HCT116 (cell line): ENCODE measurements around the gene GFY. TPM values are rescaled to one million over a fixed set of nuclear protein-coding genes. Genes with fewer than 3 reads are reported as not detected.

Experiments used
- ATAC-seq: fragments of 200-7000 bp; cut with Tn5 transposase; 2 replicates; pipeline ENCODE4 v1.9.1; 2020; ENCODE audit warnings: mild to moderate bottlenecking, moderate library complexity
- BruUV-seq: library from RNA; stranded (reverse); fragments of 400-500 nt; replicated peaks from 2 replicates; lab custom pipeline; 2021; lab: Mats Ljungman, UMichigan
- CTCF ChIA-PET: fragments of 300-600 bp; sonication (Branson Sonifier 250); formaldehyde crosslinking; loops from one replicate; lab custom pipeline; 2021; ENCODE audit warnings: antibody characterized with exemption; lab: Charles Lee
- POLR2A ChIA-PET: fragments of 300-600, 350-600 bp; sonication (Branson Sonifier 250); formaldehyde crosslinking; loops from one replicate; lab custom pipeline; 2021; ENCODE audit warnings: antibody characterized with exemption; lab: Charles Lee
- RAD21 ChIA-PET, 2 experiments: fragments of 300-600 bp; sonication (Branson Sonifier 250); formaldehyde crosslinking; loops; one replicate each; lab custom pipeline; 2023; ENCODE audit warnings: low total read pairs in 2 of 2; ENCODE audit not compliant: uncharacterized antibody in 2 of 2, unreplicated experiment in 2 of 2, low non-redundant PET in 1 of 2; lab: Charles Lee
- DNase-seq: peaks from one replicate; pipeline ENCODE4 v3.0.0-alpha.2; 2010; ENCODE audit warnings: low read depth, low spot score
- H2AFZ ChIP-seq: fragments of 200-600 bp; shearing (Covaris generic), sonication (generic); 2 replicates; pipeline ENCODE4 v1.6.1; 2017; ENCODE audit warnings: low read depth, mixed run types, mixed read lengths, antibody characterized with exemption, low read length; ENCODE audit not compliant: poor library complexity, severe bottlenecking
- H3K27ac ChIP-seq: 2 replicates; pipeline ENCODE4 v1.5.1; 2012; ENCODE audit warnings: low read depth, low read length
- H3K27me3 ChIP-seq: fragments of 200-600 bp; sonication (generic); 2 replicates; pipeline ENCODE4 v1.6.1; 2016; ENCODE audit warnings: mixed run types, low read length, mixed read lengths; ENCODE audit not compliant: insufficient read depth
- H3K36me3 ChIP-seq, 2 experiments: fragments of 200-500 bp in 1 of 2; fragments of 200-600 bp in 1 of 2; sonication (Bioruptor generic) in 1 of 2; sonication (generic) in 1 of 2; 2 replicates each; pipeline versions ENCODE4 v1.5.1 to v1.6.1; 2014 to 2016; ENCODE audit warnings: low read length in 2 of 2, inconsistent platforms in 1 of 2, mixed read lengths in 1 of 2, mixed run types in 1 of 2; ENCODE audit not compliant: insufficient read depth in 2 of 2, control insufficient read depth in 1 of 2
- H3K4me1 ChIP-seq, 2 experiments: fragments of 200-600 bp in 1 of 2; sonication (generic) in 1 of 2; 2 replicates each; pipeline versions ENCODE4 v1.5.1 to v1.6.1; 2012 to 2017; ENCODE audit warnings: low read length in 2 of 2, inconsistent platforms in 1 of 2, mild to moderate bottlenecking in 1 of 2, mixed read lengths in 1 of 2, mixed run types in 1 of 2, moderate library complexity in 1 of 2; ENCODE audit not compliant: insufficient read depth in 2 of 2, control insufficient read depth in 1 of 2
- H3K4me2 ChIP-seq: fragments of 200-600 bp; sonication (generic); 2 replicates; pipeline ENCODE4 v1.6.1; 2017; ENCODE audit warnings: mixed run types, low read length, mixed read lengths
- H3K4me3 ChIP-seq, 2 experiments: fragments of 200-600 bp in 1 of 2; sonication (generic) in 1 of 2; replicated peaks in 1 of 2; 2 replicates each; pipeline ENCODE4 v1.5.1; 2011 to 2016; ENCODE audit warnings: low read length in 2 of 2, control low read depth in 1 of 2, low read depth in 1 of 2, mild to moderate bottlenecking in 1 of 2, mixed read lengths in 1 of 2, mixed run types in 1 of 2
- H3K79me2 ChIP-seq: fragments of 200-600 bp; sonication (generic); 2 replicates; pipeline ENCODE4 v1.6.1; 2017; ENCODE audit warnings: mild to moderate bottlenecking, mixed run types, low read length, moderate library complexity, mixed read lengths; ENCODE audit not compliant: insufficient read depth
- H3K9ac ChIP-seq: fragments of 200-600 bp; sonication (generic); 2 replicates; pipeline ENCODE4 v1.6.1; 2016; ENCODE audit warnings: low read length, mixed read lengths
- H3K9me2 ChIP-seq: fragments of 200-600 bp; sonication (generic), shearing (Covaris generic); 2 replicates; pipeline ENCODE4 v1.6.1; 2017; ENCODE audit warnings: mixed run types, mild to moderate bottlenecking, moderate library complexity; ENCODE audit not compliant: insufficient read depth
- H3K9me3 ChIP-seq, 2 experiments: fragments of 200-500 bp in 1 of 2; fragments of 200-600 bp in 1 of 2; sonication (Bioruptor generic) in 1 of 2; sonication (generic) in 1 of 2; 2 replicates each; pipeline ENCODE4 v1.6.1; 2014 to 2017; ENCODE audit warnings: low read length in 2 of 2, mixed read lengths in 2 of 2, inconsistent platforms in 1 of 2, low read depth in 1 of 2, mild to moderate bottlenecking in 1 of 2, mixed run types in 1 of 2, moderate library complexity in 1 of 2; ENCODE audit not compliant: control insufficient read depth in 1 of 2, insufficient read depth in 1 of 2
- H4K20me1 ChIP-seq: fragments of 200-600 bp; sonication (generic), shearing (Covaris generic); 2 replicates; pipeline ENCODE4 v1.6.1; 2017; ENCODE audit warnings: mixed run types, mild to moderate bottlenecking, moderate library complexity; ENCODE audit not compliant: insufficient read depth
- CBX3 ChIP-seq: IDR thresholded peaks from 2 replicates; pipeline ENCODE4 v1.6.1; 2012; ENCODE audit warnings: low read depth
- EGR1 ChIP-seq: IDR thresholded peaks from 2 replicates; pipeline ENCODE4 v1.6.1; 2012; ENCODE audit warnings: low read depth
- EZH2 ChIP-seq: fragments of 200-600 bp; sonication (generic); IDR thresholded peaks from 2 replicates; pipeline ENCODE4 v1.6.1; 2017; ENCODE audit warnings: antibody characterized with exemption, mixed run types
- FOSL1 ChIP-seq: IDR thresholded peaks from 2 replicates; pipeline ENCODE4 v1.6.1; 2012; ENCODE audit warnings: low read depth
- POLR2A ChIP-seq: IDR thresholded peaks from 2 replicates; pipeline ENCODE4 v1.7.0; 2011; ENCODE audit warnings: borderline replicate concordance; ENCODE audit not compliant: insufficient read depth, insufficient read length; ENCODE audit errors: extremely low read depth
- POLR2AphosphoS5 ChIP-seq: IDR thresholded peaks from 2 replicates; pipeline ENCODE4 v1.6.1; 2011; ENCODE audit warnings: mild to moderate bottlenecking, low read depth, low read length, moderate library complexity
- RAD21 ChIP-seq: IDR thresholded peaks from 2 replicates; pipeline ENCODE4 v1.6.1; 2012; ENCODE audit warnings: low read depth, mild to moderate bottlenecking
- SIN3A ChIP-seq: IDR thresholded peaks from 2 replicates; pipeline ENCODE4 v1.6.1; 2012; ENCODE audit warnings: low read depth
- YY1 ChIP-seq: IDR thresholded peaks from 2 replicates; pipeline ENCODE4 v1.6.1; 2011; ENCODE audit warnings: low read length, low read depth, moderate library complexity, mild to moderate bottlenecking; ENCODE audit not compliant: insufficient replicate concordance; ENCODE audit errors: extremely low read depth
- ZFX ChIP-seq: fragments of 450-650 bp; IDR thresholded peaks from 2 replicates; pipeline ENCODE4 v1.6.1; 2017
- ZNF274 ChIP-seq: fragments of 200-500 bp; sonication (Bioruptor generic); IDR thresholded peaks from 2 replicates; pipeline ENCODE4 v1.6.1; 2014; ENCODE audit warnings: mild to moderate bottlenecking, low read depth, low read length, inconsistent platforms
- intact Hi-C: fragments of 100-400 bp; cut with micrococcal nuclease; formaldehyde crosslinking; loops from 2 replicates; pipeline ENCODE4 v1.10.0; 2022
- total RNA-seq: library from RNA; stranded (reverse); gene quantifications from one replicate; pipeline ENCODE4 v1.2.1, GENCODE V29; 2021; ENCODE audit not compliant: unreplicated experiment
- TF ChIP-seq, protein P1 (sequence below): IDR thresholded peaks from 2 replicates; pipeline ENCODE4 v1.6.1; 2011; ENCODE audit warnings: mild to moderate bottlenecking, low read length, moderate library complexity; ENCODE audit not compliant: insufficient replicate concordance; ENCODE audit errors: extremely low read depth
- TF ChIP-seq, protein P2 (sequence below): IDR thresholded peaks from 2 replicates; pipeline ENCODE4 v1.6.1; 2012
- TF ChIP-seq, protein P3 (sequence below): IDR thresholded peaks from 2 replicates; pipeline ENCODE4 v1.6.1; 2012

Gene GFY
- total RNA-seq, 1 experiment from 2014 or later: 2.6 TPM

DNA sequence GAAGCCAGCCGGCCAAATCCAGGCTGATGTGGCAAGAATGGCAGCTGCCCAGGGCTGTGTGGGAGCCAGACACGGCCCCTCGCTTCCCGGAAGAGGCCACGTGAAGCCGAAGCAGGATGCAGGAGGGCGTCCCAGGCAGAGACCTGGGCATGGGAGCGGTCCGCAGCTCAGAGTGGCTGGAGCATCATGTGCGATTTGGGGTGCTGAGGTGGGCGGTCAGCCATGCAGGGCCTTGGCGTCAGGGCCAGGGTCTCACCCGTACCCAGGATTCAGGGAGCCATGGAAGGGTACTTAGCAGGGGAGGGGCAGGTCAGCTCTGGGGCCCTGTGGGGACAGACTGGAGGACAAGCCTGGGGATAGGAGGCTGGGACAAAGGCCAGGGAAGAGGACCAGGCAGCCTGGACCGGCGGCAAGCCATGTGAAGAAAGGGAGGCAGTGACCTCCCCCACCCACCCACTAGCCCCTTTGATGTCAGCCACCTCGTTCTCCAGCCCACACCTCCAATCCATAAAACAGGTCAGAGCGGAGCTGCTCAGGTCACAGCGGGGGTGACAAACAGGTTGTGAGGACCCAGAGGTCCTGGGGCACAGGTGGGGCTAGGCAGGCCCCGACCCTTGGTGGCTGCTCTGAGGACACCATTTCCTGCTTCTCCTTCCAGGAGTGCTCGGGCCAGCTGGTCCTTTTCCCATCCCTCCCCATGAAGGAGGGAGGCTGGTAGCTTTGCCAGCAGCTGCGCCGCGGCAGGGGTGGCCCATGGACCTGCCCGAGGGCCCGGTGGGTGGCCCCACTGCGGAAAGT lies 34.9 kb upstream of the GFY start:
- POLR2A ChIA-PET: no interaction called here

DNA sequence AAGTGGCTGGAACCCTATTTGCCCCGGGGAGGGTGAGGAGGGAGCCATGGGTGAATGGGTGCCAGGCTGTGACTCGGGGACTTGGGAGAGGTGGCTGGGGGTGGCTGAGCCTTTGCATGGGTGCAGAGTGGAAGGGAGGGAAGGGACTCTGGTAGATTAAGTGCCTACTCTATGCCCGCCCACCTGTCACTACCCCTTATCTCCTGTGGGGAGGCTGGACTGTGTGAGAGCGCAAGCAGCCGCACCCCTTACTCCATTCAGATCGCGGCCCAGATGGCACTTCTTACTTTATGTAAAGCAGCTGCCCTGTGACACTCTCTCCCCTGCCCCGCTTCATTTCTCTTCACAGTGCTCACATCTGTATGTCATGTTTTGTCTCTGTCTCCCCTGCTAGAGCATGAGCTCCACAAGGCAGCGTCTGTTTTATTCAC lies 34.2 kb upstream of the GFY start:
- ChIA-PET RAD21 (interaction anchor here (1.0 to 2.0 kb wide), 4 partner anchors 28 to 85 kb away, joined by 3 to 5 read pairs (median 4); partner anchors contain the start of gene DKKL1 (in 1 of the 2)), POLR2A (interaction anchor here (0.7 to 1.3 kb wide), 3 partner anchors 13 to 61 kb away, joined by 3 to 4 read pairs (median 3); partner anchors contain the start of gene PIH1D1)
- TF ChIP-seq, protein P1, sequence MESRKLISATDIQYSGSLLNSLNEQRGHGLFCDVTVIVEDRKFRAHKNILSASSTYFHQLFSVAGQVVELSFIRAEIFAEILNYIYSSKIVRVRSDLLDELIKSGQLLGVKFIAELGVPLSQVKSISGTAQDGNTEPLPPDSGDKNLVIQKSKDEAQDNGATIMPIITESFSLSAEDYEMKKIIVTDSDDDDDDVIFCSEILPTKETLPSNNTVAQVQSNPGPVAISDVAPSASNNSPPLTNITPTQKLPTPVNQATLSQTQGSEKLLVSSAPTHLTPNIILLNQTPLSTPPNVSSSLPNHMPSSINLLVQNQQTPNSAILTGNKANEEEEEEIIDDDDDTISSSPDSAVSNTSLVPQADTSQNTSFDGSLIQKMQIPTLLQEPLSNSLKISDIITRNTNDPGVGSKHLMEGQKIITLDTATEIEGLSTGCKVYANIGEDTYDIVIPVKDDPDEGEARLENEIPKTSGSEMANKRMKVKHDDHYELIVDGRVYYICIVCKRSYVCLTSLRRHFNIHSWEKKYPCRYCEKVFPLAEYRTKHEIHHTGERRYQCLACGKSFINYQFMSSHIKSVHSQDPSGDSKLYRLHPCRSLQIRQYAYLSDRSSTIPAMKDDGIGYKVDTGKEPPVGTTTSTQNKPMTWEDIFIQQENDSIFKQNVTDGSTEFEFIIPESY: no peak
- TF ChIP-seq EGR1 (no peak), RAD21 (no peak), SIN3A (no peak), YY1 (no peak), ZNF274 (no peak), FOSL1 (no peak)
- TF ChIP-seq, protein P2, sequence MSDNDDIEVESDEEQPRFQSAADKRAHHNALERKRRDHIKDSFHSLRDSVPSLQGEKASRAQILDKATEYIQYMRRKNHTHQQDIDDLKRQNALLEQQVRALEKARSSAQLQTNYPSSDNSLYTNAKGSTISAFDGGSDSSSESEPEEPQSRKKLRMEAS: no peak

More for the DNA sequence above, 34.9 kb upstream of the GFY start:
- no peak overlapping the region for H3K27ac ChIP-seq
- H3K9me3 ChIP-seq: no peaks in the 10 kb centered on the region
- DNase-seq: no peak
- ChIA-PET RAD21 (interaction anchor here in 1 of 2 experiments (1.4 to 2.0 kb wide), 2 partner anchors 27 to 52 kb away, joined by 3 to 5 read pairs; partner anchors contain the start of gene DKKL1), CTCF (interaction anchor here (1.4 to 2.2 kb wide), 2 partner anchors 19 to 36 kb away, joined by 5 to 12 read pairs; partner anchors contain the start of gene GFY)
- no peak for TF ChIP-seq POLR2A
- no peak for TF ChIP-seq ZFX
- no peak for TF ChIP-seq EGR1
- TF ChIP-seq YY1: no peak
- TF ChIP-seq, protein P3, sequence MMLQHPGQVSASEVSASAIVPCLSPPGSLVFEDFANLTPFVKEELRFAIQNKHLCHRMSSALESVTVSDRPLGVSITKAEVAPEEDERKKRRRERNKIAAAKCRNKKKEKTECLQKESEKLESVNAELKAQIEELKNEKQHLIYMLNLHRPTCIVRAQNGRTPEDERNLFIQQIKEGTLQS: no peak
- no peak for TF ChIP-seq ZNF274
- no peak for TF ChIP-seq EZH2
- TF ChIP-seq POLR2AphosphoS5: no peak
- no peak for TF ChIP-seq CBX3
- no peak overlapping the region for H3K4me3 ChIP-seq
- no peak overlapping the region for H2AFZ ChIP-seq
- H3K4me1 ChIP-seq: peaks cover 3 to 10% of the 10 kb centered on the region in 2 experiments; a peak in 3 of 4 replicates
- H3K79me2 ChIP-seq: no peaks in the 10 kb centered on the region
- no peaks in the 10 kb centered on the region for H4K20me1 ChIP-seq
- H3K9ac ChIP-seq: no peak overlapping the region
- no peaks in the 10 kb centered on the region for H3K27me3 ChIP-seq
- no peak overlapping the region for H3K4me2 ChIP-seq
- no peaks in the 10 kb centered on the region for H3K36me3 ChIP-seq
- BruUV-seq: no TSS peak
- H3K9me2 ChIP-seq: no peaks in the 10 kb centered on the region
- intact Hi-C loops: no loop called here
- no peak for ATAC-seq

More for the DNA sequence above, 34.2 kb upstream of the GFY start:
- no peak overlapping the region for H3K27ac ChIP-seq
- H3K4me1 ChIP-seq: peaks cover 3 to 10% of the 10 kb centered on the region in 2 experiments; a peak in 3 of 4 replicates
- no peak for ATAC-seq
- no peak overlapping the region for H3K4me3 ChIP-seq
- intact Hi-C loops: no loop called here
- H4K20me1 ChIP-seq: no peaks in the 10 kb centered on the region
- no TSS peak for BruUV-seq
- H3K36me3 ChIP-seq: no peaks in the 10 kb centered on the region
- CTCF ChIA-PET: interaction anchor here (0.8 to 2.2 kb wide), 14 partner anchors 10 to 179 kb away, joined by 3 to 17 read pairs (median 5); partner anchors contain the start of genes ALDH16A1 and GFY
- H3K9ac ChIP-seq: no peak overlapping the region
- H2AFZ ChIP-seq: no peak overlapping the region
- no peak overlapping the region for H3K4me2 ChIP-seq
- H3K9me2 ChIP-seq: no peaks in the 10 kb centered on the region
- H3K79me2 ChIP-seq: no peaks in the 10 kb centered on the region
- no peaks in the 10 kb centered on the region for H3K9me3 ChIP-seq
- H3K27me3 ChIP-seq: no peaks in the 10 kb centered on the region
- DNase-seq: no peak
